Activated CD4-positive, CD25-positive, alpha-beta regulatory T cell treated with anti-CD3 and anti-CD28 coated beads, Interleukin-2, amount 50 U/mL, for 16 hours (primary cell): Measurements from ENCODE around the gene TAS1R3.
A peak's percentile ranks its signal among the peaks of the same experiment; 100 is the strongest.

Experiments used
- DNase-seq: peaks from one replicate; pipeline ENCODE4 v3.0.0-alpha.2; 2020; ENCODE audit warnings: low read depth, low spot score

The TAS1R3 gene

GRCh38 chr1:1340185-1340584, 9.1 kb downstream of the TAS1R3 start:
- no peak for DNase-seq

GRCh38 chr1:1340791-1341548, 9.9 kb downstream of the TAS1R3 start:
- DNase-seq: no peak

- DNase-seq: no peak
Measured at GRCh38 chr1:1341549-1342021, 10.5 kb downstream of the TAS1R3 start.

- no peak for DNase-seq
Measured at GRCh38 chr1:1342061-1342562, 11.0 kb downstream of the TAS1R3 start.

- DNase-seq: no peak
Measured at GRCh38 chr1:1342584-1343115, 11.6 kb downstream of the TAS1R3 start.

- no peak for DNase-seq
Measured at GRCh38 chr1:1343811-1344421, 12.8 kb downstream of the TAS1R3 start.

DNA sequence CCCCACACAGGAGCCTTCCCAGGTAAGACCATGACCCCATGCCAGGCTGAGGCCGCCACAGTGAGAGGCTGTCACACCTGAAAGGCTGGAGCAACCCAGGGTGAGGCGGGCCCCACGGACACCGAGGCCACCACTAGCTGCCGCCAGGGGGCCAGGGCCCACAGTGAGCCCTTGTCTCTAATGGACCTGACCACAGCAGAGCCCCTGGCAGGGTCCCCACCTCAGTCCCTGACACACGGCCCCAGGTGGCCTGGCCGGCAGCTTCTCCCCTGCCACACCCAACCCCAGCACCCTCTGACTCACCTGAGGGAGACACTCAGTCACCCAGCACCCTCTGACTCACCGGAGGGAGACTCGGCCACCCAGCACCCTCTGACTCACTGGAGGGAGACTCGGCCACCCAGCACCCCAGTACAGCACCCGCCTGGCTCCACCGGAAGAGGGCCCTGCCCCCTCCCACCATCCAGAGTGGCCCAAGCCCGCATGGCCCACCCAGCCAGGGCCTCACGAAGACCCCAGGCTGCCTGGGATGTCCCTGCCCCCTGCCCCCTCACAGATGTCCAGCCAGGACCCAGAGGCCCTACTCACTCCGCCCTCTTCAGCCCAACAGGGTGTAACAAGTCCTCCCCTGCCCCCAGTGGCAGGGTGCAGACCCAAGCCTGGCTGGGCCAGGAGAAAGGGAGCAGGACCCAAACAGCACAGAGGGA, 13.7 kb downstream of the TAS1R3 start:
- no peak for DNase-seq

DNA sequence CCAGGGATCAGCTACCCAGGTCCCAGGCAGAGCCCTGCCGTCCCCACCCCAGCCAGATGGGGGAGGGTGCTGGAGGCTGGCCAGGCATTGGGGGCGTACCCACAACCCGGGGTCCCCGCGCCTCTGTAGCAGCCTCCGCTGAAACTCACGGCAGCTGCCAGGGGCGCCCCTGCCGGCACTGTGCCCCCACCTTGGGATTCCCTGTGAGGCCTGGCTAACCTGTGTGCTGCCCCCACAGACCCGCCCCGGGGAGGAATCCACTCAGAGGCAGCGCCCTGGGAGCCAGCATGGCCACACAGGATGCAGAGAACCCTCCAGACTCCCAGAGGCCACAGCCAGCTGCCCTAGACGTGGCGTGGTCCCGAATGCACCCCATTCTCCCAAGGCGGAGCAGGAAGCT, 14.3 kb downstream of the TAS1R3 start:
- DNase-seq: no peak

DNA sequence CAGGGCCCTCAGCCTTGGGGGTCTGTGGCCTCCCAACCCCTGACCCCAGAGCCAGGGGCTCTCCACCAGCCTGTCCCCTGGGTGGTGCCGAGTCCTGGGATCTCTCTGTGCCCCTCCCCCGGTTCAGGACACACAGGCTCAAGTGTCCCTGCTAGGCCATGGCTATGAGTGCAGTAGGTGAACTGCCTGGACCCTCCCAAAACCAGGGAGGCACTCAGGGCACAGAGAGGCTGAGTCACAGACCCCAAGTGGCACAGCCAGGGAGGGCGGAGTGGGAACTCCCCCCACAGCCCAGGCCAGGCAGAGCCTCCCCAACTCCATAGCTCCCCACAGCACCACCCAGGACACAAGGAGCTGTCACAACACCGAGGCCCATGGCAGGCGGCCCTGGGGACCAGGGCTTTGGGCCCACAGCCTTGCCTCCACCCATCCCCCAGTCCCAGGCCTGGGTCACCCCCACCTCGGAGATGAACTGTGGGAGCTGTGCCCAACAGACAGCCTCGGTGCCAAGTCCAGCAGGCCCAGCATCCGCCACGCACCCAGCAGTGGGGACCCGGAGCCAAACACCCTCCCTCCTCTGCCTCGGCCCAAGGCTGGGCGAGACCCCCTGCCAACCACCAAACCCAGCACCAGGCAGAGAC, 14.9 kb downstream of the TAS1R3 start:
- no peak for DNase-seq

DNA sequence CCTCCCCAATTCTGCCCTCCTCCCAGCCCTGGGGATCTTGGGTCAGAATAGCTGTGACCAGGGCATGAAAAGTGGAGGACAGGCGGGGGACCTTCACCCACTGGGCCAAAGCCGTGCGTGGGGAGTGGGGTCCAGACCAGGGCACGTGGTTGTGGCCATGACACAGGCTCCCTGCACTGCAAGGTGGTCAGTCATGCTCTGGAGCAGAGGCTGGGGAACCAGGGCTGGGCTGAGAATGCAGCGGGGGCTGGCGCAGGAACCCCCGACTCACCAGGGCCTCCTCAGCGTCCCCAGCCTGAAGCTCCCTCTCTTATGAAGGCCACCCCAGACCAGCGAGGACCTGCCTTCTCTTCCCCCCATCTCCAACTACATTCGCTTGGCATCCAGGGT, 15.4 kb downstream of the TAS1R3 start:
- DNase-seq: no peak

DNA sequence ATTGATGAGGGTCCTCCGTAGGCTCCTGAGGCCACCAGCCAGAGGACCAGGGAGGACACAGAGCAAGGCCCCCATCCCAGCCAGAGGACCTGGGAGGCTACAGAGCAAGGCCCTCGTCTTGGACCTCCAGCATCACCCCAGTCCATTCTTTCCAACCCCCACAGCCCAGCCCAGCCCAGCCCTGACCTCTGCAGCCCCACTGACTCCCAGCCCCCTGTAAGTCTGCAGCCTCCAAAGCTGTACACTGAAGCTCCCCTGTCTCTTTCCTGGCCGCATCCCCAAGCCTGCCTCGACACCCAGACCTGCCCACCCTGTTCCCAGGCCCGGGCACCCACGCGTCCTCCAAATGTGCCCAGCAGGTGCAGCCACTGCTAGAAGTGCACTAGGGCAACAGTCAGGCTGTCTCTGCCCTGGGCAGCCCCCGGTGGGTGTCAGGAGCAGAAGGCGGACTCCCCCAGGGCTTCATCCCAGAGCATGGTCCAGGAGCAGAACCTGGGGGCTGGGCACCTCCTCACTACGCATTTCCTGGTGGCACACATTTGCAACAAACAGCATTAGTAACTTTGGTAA, 16.0 kb downstream of the TAS1R3 start:
- no peak for DNase-seq

DNA sequence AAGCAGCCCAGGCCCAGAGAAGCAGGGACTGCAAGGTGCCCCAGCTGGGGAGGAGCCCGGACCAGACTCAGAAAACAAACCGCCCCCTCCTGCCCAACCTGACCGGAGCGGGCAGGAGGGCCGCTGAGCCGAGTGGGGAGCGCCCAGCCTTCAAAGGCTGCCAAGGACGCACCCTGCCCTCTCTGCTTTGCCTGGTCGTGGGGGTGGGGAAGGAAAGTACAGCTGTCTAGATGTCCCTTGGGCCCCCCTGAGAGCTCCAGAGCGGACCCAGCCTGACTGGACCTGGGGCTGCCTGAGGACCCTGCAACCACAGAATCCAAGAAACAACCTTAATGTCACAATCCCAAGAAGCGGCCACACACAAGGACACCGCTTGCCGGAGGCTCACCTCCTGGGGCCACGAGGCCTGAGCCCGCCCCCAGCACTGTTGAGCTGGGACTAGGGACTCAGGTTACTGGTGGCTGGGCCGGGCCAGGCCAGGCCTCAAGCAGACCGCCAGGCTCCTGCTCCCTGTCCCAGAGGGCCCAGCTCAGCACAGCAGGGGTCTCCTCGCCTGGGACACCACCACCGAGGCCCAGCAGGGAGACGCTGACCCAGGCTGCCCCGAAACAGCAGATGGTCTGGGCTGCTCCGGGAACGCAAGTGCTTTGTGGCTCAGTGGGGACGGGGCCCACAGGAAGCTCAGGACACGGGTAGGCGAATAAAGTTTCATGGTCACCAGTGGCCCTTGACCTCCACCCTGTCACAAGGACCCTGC, 16.8 kb downstream of the TAS1R3 start:
- no peak for DNase-seq

- DNase-seq: no peak
Measured at GRCh38 chr1:1348420-1349255, 17.6 kb downstream of the TAS1R3 start.

DNA sequence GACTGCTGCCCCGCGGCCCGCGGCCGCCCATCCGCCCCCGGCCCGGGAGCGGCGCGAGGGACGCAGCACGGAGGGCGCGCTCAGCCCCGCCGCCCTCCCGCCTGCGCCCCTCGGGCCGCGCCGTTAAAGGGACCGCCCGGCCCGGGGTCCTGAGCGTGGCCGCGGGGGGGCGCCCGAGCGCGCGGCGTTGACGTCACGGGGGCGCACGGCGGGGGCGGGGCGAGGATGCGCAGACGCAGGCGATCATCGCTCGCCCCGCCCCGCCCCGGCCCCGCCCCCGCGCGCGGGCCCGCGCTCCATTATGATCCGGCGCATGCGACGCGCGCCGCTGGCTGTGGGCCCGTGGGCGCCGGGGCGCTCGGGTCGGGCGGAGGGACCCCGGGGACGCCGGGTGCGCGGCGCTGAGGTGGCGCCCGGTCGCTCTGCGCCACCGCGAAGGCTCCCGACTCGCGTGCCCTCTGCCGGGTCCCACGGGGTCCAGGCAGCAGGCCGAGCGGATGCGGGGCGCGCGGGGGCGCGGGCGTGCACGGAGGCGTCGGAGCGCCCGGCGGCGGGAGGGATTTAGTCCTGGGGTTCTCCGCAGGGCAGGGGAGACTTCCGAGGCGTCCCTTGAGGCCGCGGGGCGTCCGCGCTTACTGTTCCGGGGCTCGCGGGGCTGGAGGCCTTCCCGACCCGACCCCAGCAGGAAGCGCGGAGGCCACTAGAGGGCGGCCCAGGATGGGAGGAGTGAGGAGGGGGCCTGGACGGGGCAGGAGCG, 18.4 kb downstream of the TAS1R3 start, which contains the start of gene DVL1:
Gene DVL1 (minus strand): TSS at position 163 of the 757 bp plus-strand sequence. CDS start 353 bp downstream, outside the sequence.
- peak; percentile 35 for DNase-seq

DNA sequence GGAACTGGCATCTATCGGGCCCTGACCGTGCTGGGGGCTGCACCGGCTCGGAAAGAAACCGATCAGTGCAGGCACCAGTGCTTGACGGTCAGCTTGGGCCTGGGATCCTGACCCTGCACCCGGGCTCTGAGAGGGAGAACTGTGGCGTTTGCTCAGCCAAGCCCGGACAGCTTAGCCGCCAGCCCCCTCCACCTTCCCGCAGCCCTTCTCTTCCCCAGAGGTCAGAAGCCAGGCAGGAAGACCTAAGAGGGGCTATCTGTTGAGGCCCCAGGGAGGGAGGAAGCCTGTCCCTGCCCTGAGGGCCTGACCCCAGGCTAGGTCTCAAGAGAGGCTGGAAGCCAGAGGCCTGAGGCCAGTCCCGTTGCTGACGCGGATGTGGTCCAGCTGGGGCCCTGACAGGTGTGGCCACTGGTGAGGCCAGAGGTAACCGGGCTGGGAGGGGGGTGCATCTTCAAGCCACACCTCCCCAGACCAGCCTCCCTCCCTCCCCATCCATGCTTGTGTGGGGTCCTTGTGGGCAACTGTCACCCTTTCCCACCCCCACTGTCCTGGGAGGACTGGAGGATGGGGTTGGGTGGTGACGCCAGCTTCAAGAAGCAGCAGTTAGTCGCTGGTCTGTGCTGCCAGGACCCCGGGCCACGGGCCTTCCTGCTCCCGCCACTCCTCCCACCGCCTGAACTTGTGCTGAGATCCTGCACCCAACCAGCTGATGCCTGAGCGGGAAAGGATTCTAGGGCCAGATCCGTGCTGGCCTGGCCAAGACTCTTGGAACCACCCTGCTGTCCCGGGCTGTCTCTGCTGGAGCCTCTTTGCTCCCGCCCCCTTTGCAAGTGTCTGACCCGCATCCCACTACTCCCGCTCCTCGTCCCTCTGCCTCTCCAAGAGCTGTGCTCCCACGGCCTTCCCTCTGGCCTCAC, 20.7 kb downstream of the TAS1R3 start:
- no peak for DNase-seq

- DNase-seq: no peak
Measured at GRCh38 chr1:1352786-1353388, 21.8 kb downstream of the TAS1R3 start.

GRCh38 chr1:1353389-1354151, 22.5 kb downstream of the TAS1R3 start:
- no peak for DNase-seq
